GM10266 (cell line): ENCODE results near the gene RAB17.
"Not testable (repeated sequence)": the region's sequence is repeated elsewhere in the genome, so short reads cannot be mapped to it uniquely, and the experiment has no call there.

ENCODE experiments used
- DNase-seq: peaks from one replicate; pipeline ENCODE4 v3.0.0; 2012; ENCODE audit errors: extremely low spot score
- CTCF ChIP-seq: IDR thresholded peaks from 2 replicates; pipeline ENCODE4 v1.5.1; 2012; ENCODE audit warnings: mild to moderate bottlenecking, low read depth; ENCODE audit not compliant: control insufficient read depth, insufficient read depth; ENCODE audit errors: missing control alignments

Gene RAB17

GRCh38 chr2:237597196-237598145 is 6.9 kb upstream of the RAB17 start:
- DNase-seq = no peak
- no peak for TF ChIP-seq CTCF

- no peak for TF ChIP-seq CTCF
- DNase-seq = no peak
Observed at GRCh38 chr2:237596520-237597195, 6.1 kb upstream of the RAB17 start.

GRCh38 chr2:237595829-237596519 is 5.4 kb upstream of the RAB17 start:
- DNase-seq = not testable (repeated sequence)

GRCh38 chr2:237594514-237594871 is 4.0 kb upstream of the RAB17 start:
- no peak for DNase-seq

GRCh38 chr2:237593596-237594320 is 3.2 kb upstream of the RAB17 start:
- DNase-seq = no peak
- no peak for TF ChIP-seq CTCF

More at GRCh38 chr2:237594514-237594871, 4.0 kb upstream of the RAB17 start:
- TF ChIP-seq CTCF = no peak

GRCh38 chr2:237593036-237593435 is 2.5 kb upstream of the RAB17 start:
- no peak for TF ChIP-seq CTCF
- DNase-seq = no peak

GRCh38 chr2:237592425-237592980 is 2.0 kb upstream of the RAB17 start:
- no peak for DNase-seq
- no peak for TF ChIP-seq CTCF
